Parathyroid adenoma (tissue), 2 donors: ENCODE data around the gene DPP4.

Source experiments
- H2AFZ ChIP-seq: fragments of 300-600 bp; sonication (generic); one replicate; pipeline ENCODE4 v1.7.0; 2017; ENCODE audit warnings: antibody characterized with exemption, mild to moderate bottlenecking
- H3K27ac ChIP-seq: fragments of 300-600 bp; sonication (generic); one replicate; pipeline ENCODE4 v1.7.0; 2017
- H3K27me3 ChIP-seq: fragments of 300-600 bp; sonication (generic); one replicate; pipeline ENCODE4 v1.7.0; 2017; ENCODE audit warnings: low read length; ENCODE audit not compliant: control insufficient read depth, insufficient read depth
- H3K36me3 ChIP-seq: fragments of 300-600 bp; sonication (generic); one replicate; pipeline ENCODE4 v1.7.0; 2017; ENCODE audit warnings: low read length; ENCODE audit not compliant: control insufficient read depth, insufficient read depth
- H3K4me1 ChIP-seq: fragments of 300-600 bp; sonication (generic); one replicate; pipeline ENCODE4 v1.7.0; 2017; ENCODE audit warnings: control low read depth
- H3K4me2 ChIP-seq: fragments of 300-600 bp; sonication (generic); one replicate; pipeline ENCODE4 v1.7.0; 2017; ENCODE audit warnings: low read length
- H3K4me3 ChIP-seq: fragments of 300-600 bp; sonication (generic); one replicate; pipeline ENCODE4 v1.7.0; 2017; ENCODE audit warnings: low read depth, low read length
- H3K79me2 ChIP-seq: fragments of 300-600 bp; sonication (generic); one replicate; pipeline ENCODE4 v1.7.0; 2017; ENCODE audit warnings: control low read depth
- H3K9ac ChIP-seq: fragments of 300-600 bp; sonication (generic); one replicate; pipeline ENCODE4 v1.7.0; 2017; ENCODE audit warnings: mild to moderate bottlenecking
- H3K9me3 ChIP-seq: fragments of 300-600 bp; sonication (generic); one replicate; pipeline ENCODE4 v1.7.0; 2017; ENCODE audit warnings: low read length; ENCODE audit not compliant: control insufficient read depth
- TF ChIP-seq, protein P1 (sequence below): fragments of 300-600 bp; sonication (generic); IDR thresholded peaks from one replicate; pipeline ENCODE4 v1.7.0; 2017; ENCODE audit warnings: antibody characterized with exemption, mild to moderate bottlenecking
- donor health status: primary hyperparathyroidism.

DPP4 gene

DNA sequence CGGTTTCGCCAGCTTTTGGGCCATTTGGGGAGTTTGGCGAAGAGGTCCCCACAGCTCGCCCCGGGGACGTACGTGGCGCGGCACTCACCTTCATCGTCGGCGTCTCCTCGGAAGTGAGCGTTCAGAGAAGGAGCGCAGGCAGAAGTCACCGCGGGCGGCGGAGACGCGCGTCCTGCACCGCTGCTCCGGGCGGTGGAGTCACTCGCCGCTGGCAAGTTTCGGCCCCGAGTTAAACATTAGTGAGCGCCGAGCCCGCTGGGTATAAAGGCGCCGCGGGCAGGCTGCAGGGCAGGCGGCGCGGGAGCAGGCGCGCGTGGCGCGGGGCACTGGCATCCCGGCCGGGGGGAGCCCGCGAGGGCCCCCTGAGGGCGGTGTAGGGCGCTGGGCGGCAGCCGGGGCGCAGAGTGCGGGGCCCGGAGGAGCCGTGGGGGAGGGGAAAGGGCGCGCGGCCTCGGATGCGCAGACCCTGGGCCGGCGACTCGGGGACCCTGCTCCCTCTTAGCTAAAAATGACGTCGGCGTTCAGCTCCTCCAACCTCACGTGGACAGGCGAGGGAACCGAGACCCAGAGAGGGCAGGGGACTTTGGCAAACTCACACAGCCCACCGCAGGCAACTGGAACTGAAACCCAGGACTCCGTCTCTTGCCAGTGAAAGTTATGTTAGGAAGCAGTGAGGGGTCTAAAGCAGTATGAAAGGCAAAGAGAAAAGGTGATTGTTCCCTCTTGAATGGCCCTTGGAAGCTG is at the start of gene DPP4:
Gene DPP4, minus strand, starts transcription at position 328 of the 744 bp plus-strand sequence. Its CDS starts 234 bp downstream, at position 94.
- Histone ChIP-seq H3K9ac (peak within 1 kb of the TSS; percentile 12), H3K9me3 (no peaks in the 10 kb centered on the region), H3K27me3 (no peaks in the 10 kb centered on the region), H3K4me2 (peak within 1 kb of the TSS; percentile 52), H3K4me1 (peaks cover 11% of the 10 kb centered on the region), H2AFZ (peak within 1 kb of the TSS; percentile 89), H3K79me2 (peaks cover 4% of the 10 kb centered on the region), H3K27ac (peak within 1 kb of the TSS; percentile 66), H3K4me3 (peak within 1 kb of the TSS; percentile 33), H3K36me3 (no peaks in the 10 kb centered on the region)
- TF ChIP-seq, protein P1, sequence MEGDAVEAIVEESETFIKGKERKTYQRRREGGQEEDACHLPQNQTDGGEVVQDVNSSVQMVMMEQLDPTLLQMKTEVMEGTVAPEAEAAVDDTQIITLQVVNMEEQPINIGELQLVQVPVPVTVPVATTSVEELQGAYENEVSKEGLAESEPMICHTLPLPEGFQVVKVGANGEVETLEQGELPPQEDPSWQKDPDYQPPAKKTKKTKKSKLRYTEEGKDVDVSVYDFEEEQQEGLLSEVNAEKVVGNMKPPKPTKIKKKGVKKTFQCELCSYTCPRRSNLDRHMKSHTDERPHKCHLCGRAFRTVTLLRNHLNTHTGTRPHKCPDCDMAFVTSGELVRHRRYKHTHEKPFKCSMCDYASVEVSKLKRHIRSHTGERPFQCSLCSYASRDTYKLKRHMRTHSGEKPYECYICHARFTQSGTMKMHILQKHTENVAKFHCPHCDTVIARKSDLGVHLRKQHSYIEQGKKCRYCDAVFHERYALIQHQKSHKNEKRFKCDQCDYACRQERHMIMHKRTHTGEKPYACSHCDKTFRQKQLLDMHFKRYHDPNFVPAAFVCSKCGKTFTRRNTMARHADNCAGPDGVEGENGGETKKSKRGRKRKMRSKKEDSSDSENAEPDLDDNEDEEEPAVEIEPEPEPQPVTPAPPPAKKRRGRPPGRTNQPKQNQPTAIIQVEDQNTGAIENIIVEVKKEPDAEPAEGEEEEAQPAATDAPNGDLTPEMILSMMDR = no peak

DNA sequence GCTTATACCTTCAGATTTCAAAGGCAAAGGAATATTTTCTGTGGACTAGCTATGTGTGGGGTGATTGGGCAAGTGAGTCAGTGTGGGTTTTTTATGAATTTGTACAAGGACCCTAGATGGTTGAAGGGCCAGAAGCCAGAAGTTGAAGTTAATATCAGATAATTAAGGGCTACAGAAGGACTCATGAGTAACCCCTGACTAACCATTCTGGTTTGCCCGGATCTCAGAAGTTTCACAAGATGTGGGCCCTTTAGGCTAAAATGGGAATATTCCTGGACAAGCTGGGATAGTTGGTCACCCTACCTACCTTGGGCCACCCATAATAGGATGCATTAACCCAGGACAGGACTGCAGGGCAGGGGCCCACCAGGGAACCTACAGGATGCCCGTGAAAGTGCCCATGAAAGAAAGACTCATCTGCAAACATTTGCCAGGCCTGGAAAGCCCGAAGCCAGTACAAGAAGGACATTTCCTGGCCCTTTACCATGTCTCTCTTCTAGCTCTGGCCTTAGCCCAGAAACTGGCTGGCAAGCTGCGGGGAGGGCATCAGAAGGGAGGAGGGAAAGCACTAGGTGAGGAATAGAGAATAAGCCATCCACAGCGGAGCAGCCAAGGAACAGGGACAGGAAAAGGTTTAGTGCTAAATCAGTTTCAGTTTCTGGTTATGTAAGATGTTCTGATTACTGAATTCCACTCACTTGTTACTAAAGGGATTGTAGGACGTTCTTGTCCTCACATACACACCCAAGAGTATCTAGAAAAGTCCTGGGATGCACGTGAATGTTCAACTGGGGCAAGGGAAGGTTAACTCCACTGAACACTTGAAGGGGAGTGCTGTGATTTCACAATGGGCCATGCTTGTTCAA is 44.4 kb upstream of the DPP4 start:
- TF ChIP-seq, protein P1 = no peak
- no peak overlapping the region for H3K9ac ChIP-seq

DNA sequence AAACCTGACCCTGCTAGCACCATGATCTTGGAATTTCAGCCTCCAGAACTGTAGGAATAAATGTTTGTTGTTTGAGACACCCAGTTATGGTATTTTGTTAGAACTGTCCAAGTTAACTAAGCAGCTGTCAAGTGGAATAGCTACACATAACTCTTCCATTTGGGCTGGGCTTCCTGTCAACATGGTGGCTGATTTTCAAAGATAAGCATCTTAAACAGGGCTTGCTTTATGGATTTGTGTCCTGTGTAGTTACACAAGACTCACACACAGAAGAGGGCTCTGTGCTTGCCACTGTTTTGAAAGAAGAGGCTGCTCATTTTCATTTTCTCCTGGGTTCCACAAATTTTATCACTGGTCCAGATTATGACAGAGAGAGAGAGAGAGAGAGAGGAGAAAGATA is 42.3 kb upstream of the DPP4 start:
- H2AFZ ChIP-seq = peak overlapping the region; percentile 5
- H3K27me3 ChIP-seq = no peaks in the 10 kb centered on the region
- no peak overlapping the region for H3K9ac ChIP-seq
- H3K79me2 ChIP-seq = no peaks in the 10 kb centered on the region
- peaks cover 66% of the 10 kb centered on the region for H3K4me1 ChIP-seq
- H3K4me3 ChIP-seq = no peak overlapping the region
- peak overlapping the region; percentile 3 for H3K27ac ChIP-seq
- TF ChIP-seq, protein P1 = no peak
- no peak overlapping the region for H3K4me2 ChIP-seq
- H3K9me3 ChIP-seq = peaks cover 3% of the 10 kb centered on the region
- no peaks in the 10 kb centered on the region for H3K36me3 ChIP-seq

More for the DNA sequence above, 44.4 kb upstream of the DPP4 start:
- Histone ChIP-seq H2AFZ (peak overlapping the region; percentile 84), H3K4me3 (no peak overlapping the region), H3K27ac (peak overlapping the region; percentile 88), H3K36me3 (no peaks in the 10 kb centered on the region), H3K9me3 (peaks cover 3% of the 10 kb centered on the region), H3K4me1 (peaks cover 71% of the 10 kb centered on the region), H3K27me3 (no peaks in the 10 kb centered on the region), H3K4me2 (no peak overlapping the region), H3K79me2 (no peaks in the 10 kb centered on the region)

- Histone ChIP-seq H3K9me3 (peaks cover 3% of the 10 kb centered on the region), H3K9ac (no peak overlapping the region), H3K4me1 (peaks cover 54% of the 10 kb centered on the region), H3K27ac (no peak overlapping the region), H3K4me2 (no peak overlapping the region), H3K79me2 (no peaks in the 10 kb centered on the region), H3K27me3 (no peaks in the 10 kb centered on the region), H3K4me3 (no peak overlapping the region), H3K36me3 (no peaks in the 10 kb centered on the region), H2AFZ (no peak overlapping the region)
- TF ChIP-seq, protein P1 = no peak
Observed at GRCh38 chr2:162115076-162115475, 41.1 kb upstream of the DPP4 start.
